Fibroblast of villous mesenchyme (primary cell): Measurements from ENCODE around the gene HTRA2. TPM values are rescaled to one million over a fixed set of nuclear protein-coding genes. Genes with fewer than 3 reads are reported as not detected.

Experiments
- DNase-seq: peaks from one replicate; pipeline ENCODE4 v3.0.0-alpha.2; 2010; ENCODE audit warnings: low read depth
- H3K4me3 ChIP-seq: 2 replicates; pipeline ENCODE4 v1.5.1; 2011; ENCODE audit warnings: low read depth, mild to moderate bottlenecking, low read length
- total RNA-seq: library from RNA; depleted of rRNA; stranded (reverse); fragments of >200 nt; gene quantifications from 2 replicates; pipeline ENCODE4 v1.2.3, GENCODE V29; 2012
- TF ChIP-seq, protein P1 (sequence below): IDR thresholded peaks from 2 replicates; pipeline ENCODE4 v1.5.1; 2012; ENCODE audit warnings: low read depth, mild to moderate bottlenecking, low read length; ENCODE audit not compliant: insufficient read depth

Gene HTRA2
- total RNA-seq, 1 donor, result 40.2 TPM

- DNase-seq, result no peak
- TF ChIP-seq, protein P1, sequence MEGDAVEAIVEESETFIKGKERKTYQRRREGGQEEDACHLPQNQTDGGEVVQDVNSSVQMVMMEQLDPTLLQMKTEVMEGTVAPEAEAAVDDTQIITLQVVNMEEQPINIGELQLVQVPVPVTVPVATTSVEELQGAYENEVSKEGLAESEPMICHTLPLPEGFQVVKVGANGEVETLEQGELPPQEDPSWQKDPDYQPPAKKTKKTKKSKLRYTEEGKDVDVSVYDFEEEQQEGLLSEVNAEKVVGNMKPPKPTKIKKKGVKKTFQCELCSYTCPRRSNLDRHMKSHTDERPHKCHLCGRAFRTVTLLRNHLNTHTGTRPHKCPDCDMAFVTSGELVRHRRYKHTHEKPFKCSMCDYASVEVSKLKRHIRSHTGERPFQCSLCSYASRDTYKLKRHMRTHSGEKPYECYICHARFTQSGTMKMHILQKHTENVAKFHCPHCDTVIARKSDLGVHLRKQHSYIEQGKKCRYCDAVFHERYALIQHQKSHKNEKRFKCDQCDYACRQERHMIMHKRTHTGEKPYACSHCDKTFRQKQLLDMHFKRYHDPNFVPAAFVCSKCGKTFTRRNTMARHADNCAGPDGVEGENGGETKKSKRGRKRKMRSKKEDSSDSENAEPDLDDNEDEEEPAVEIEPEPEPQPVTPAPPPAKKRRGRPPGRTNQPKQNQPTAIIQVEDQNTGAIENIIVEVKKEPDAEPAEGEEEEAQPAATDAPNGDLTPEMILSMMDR, result no peak
- H3K4me3 ChIP-seq, result no peak overlapping the region
These were observed 13.1 kb upstream of the HTRA2 start for GRCh38 chr2:74516650-74517049.

GRCh38 chr2:74522516-74522915 lies 7.2 kb upstream of the HTRA2 start:
- no peak for DNase-seq

DNA sequence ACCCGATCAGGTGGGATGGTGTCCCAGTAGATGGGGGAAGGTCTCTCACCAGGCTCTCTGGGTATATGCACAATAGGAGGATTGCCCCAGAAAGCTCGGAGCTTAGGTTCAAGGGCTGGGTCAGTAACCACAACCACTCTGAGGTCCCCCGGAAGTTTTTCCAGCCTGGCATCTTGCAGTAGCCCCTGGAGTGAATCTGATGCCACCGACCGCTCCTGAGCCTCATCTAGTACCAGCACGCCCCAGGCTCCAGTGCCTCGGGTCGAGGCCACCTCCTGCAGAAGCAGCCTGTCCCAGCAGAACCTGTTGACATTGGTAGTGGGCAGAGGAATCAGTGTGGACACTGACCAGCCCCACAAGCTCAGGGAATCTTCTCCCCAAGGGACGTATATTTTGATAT lies 5.7 kb upstream of the HTRA2 start:
- no peak overlapping the region for H3K4me3 ChIP-seq
- DNase-seq, result no peak
- TF ChIP-seq, protein P1, result no peak

More at GRCh38 chr2:74522516-74522915, 7.2 kb upstream of the HTRA2 start:
- TF ChIP-seq, protein P1, result no peak
- no peak overlapping the region for H3K4me3 ChIP-seq

DNA sequence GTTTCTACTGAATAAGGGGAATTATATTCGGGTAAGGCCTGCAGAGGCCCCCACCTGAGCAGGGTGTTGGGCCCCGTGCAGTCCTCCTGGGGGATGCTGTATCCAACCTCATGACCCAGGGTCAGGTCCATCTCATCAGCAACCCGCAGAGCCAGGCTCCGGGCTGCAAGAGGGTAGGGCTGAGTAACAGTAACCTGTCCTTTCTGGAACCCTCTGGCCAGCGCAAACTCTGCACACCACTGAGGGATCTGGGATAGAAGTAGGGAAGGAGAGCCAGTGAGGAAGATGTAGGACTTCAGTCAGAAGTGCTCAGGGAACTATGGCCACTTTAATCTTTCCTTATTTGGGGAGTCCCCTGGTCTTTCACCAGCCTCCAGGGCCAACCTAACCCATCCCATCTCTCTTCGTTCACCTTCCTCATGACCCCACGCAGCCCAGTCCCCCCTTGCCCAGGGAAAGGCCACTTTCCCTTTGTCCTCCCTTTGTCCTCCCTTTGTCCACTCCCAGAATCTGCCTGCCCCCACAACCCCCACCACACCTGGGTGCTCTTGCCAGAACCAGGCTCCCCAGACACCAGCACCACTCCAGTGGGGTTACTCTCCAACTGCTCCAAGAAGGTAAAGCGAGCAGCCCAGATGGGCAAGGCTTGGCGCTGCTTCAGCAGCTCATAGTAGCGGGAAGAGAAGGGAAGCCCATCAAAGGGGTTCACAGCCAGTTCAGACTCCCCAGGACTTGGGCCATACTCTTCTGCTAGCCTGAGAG lies 4.6 kb upstream of the HTRA2 start:
- TF ChIP-seq, protein P1, result no peak
- DNase-seq, result no peak
- no peak overlapping the region for H3K4me3 ChIP-seq

DNA sequence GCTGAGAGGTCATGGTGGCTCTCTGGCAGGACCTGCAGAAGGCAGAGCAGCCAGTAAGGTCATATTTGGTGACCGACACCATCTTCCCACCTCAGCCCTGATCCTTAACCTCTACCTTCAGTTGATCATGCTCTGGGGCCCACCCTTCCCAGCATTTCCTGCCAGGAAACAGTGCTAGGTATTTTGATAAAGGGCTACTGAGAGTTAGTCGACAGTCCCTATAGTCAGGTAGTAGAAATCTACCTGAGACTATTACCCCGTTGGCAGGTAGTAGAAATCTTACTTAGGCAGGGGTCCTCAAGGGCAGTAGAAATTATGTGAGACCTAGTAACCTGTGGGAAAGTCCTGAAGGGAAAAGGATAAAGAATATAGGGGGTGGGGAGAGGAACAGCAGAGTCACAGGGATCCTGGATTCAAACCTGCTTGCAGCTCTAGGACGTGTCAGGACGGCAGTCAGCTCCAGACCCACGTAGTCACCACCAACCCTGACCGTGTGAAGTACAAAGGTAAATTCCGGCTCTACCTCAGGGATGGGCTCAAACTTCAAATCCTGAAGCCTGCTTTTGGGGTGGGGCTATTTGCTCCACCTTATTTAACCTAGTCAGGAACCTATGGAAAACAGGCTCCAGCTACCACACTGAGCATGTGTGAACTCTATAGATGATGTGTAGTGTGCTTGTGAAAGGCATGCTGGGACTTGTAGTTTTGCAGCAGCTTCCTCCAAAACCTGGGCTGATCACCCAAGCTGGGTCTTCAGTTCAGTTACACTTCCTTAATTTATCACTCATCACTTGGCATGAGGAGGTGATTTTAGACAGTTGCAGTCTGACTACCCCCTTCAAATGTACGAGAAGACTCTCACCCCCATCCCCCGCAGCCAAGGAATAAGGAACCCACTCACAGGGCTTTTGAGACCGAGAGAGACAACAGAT lies 3.8 kb upstream of the HTRA2 start, which contains the start of gene DQX1:
DQX1 (minus strand) TSS at position 515 of the 932 bp plus-strand sequence; CDS start at position 13, 502 bp downstream.
- H3K4me3 ChIP-seq, result no peak within 1 kb of the TSS
- peak; percentile 38 for DNase-seq
- TF ChIP-seq, protein P1, result no peak

- H3K4me3 ChIP-seq, result no peak overlapping the region
- no peak for DNase-seq
- TF ChIP-seq, protein P1, result no peak
These were observed 3.0 kb upstream of the HTRA2 start for GRCh38 chr2:74526649-74527230.
